SJCRH30 (cell line): ENCODE data around the gene TGM2. TPM values are rescaled to one million over a fixed set of nuclear protein-coding genes. Genes with fewer than 3 reads are reported as not detected.
"Not testable (repeated sequence)": the region's sequence is repeated elsewhere in the genome, so short reads cannot be mapped to it uniquely, and the experiment has no call there.

Experiments
- DNase-seq, 2 experiments: peaks; one replicate each; pipeline ENCODE4 v3.0.0-alpha.2; 2015 to 2020
- H3K27ac ChIP-seq: fragments of 250-450 bp; sonication (Bioruptor Pico); 2 replicates; pipeline ENCODE4 v1.5.1; 2020; ENCODE audit warnings: mild to moderate bottlenecking, moderate library complexity
- H3K27me3 ChIP-seq: fragments of 250-450 bp; sonication (Bioruptor Pico); 2 replicates; pipeline ENCODE4 v1.5.1; 2020; ENCODE audit warnings: mild to moderate bottlenecking, moderate library complexity
- H3K36me3 ChIP-seq: fragments of 250-450 bp; sonication (Bioruptor Pico); 2 replicates; pipeline ENCODE4 v1.5.1; 2020; ENCODE audit warnings: mild to moderate bottlenecking, moderate library complexity
- H3K4me1 ChIP-seq: fragments of 250-450 bp; sonication (Bioruptor Pico); 2 replicates; pipeline ENCODE4 v1.5.1; 2020; ENCODE audit warnings: mild to moderate bottlenecking, moderate library complexity
- H3K4me3 ChIP-seq: fragments of 250-450 bp; sonication (Bioruptor Pico); 2 replicates; pipeline ENCODE4 v1.5.1; 2020; ENCODE audit warnings: mild to moderate bottlenecking, moderate library complexity
- H3K9me3 ChIP-seq: fragments of 250-450 bp; sonication (Bioruptor Pico); replicated peaks from 2 replicates; pipeline ENCODE4 v1.5.1; 2020; ENCODE audit warnings: mild to moderate bottlenecking, moderate library complexity
- total RNA-seq: library from RNA; depleted of rRNA; stranded (reverse); fragments of >200 nt; shearing (Covaris generic); gene quantifications from 2 replicates; pipeline ENCODE4 v1.2.3, GENCODE V29; 2014

The TGM2 gene
- total RNA-seq, 1 experiment from 2014 or later: 0.10 TPM

DNA sequence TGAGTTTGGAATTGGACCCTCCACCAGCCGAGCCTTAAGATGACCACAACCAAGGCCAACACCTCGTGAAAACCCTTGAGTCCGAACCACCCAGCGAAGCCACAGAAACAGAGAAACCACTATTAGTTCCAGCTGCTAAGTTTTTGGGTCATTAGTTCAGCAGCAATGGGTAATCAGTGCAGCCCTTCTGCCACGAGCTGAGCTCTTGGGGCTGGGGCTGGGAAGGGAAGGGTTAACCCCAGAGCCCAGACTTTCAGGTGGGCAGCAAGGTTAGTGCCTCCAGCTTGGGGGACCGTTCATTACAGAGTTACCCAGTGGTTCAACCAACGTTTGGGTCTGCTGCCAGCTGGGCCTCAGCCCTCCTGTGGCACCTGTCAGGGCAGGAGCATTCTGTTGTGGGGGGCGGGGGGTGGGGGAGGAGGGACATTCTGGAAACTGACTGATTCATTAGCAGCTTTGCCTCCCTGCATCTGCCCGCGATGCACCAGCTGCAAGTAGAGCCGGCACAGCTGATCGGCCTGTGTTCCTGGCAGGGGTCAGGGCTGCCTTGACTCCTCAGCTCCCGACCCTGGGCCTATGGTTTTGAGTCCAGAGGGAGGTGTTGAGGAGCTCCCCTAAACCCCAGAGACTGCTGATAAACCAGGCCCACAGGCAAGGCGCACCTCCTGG, 52.7 kb downstream of the TGM2 start:
- H3K36me3 ChIP-seq: no peaks in the 10 kb centered on the region
- peak overlapping the region; percentile 42 for H3K27ac ChIP-seq
- DNase-seq: peak; percentile 75 to 81
- H3K27me3 ChIP-seq: no peaks in the 10 kb centered on the region
- peaks cover 69% of the 10 kb centered on the region for H3K4me1 ChIP-seq
- peaks cover 5% of the 10 kb centered on the region; the same call in 1 of the 2 replicates for H3K9me3 ChIP-seq
- H3K4me3 ChIP-seq: no peak overlapping the region

- Histone ChIP-seq H3K4me3 (no peak overlapping the region), H3K36me3 (no peaks in the 10 kb centered on the region), H3K27ac (peak overlapping the region; percentile 42), H3K27me3 (no peaks in the 10 kb centered on the region), H3K9me3 (no peaks in the 10 kb centered on the region; the same call in 1 of the 2 replicates), H3K4me1 (peaks cover 67% of the 10 kb centered on the region)
- DNase-seq: peak; percentile 58 to 73
These were observed 53.5 kb downstream of the TGM2 start for GRCh38 chr20:38111366-38112232.

- DNase-seq: no peak
- Histone ChIP-seq H3K4me3 (no peak overlapping the region), H3K36me3 (no peaks in the 10 kb centered on the region), H3K9me3 (no peaks in the 10 kb centered on the region; the same call in 1 of the 2 replicates), H3K4me1 (peaks cover 69% of the 10 kb centered on the region), H3K27ac (peak overlapping the region; percentile 91), H3K27me3 (no peaks in the 10 kb centered on the region)
These were observed 54.4 kb downstream of the TGM2 start for GRCh38 chr20:38110525-38111178.

DNA sequence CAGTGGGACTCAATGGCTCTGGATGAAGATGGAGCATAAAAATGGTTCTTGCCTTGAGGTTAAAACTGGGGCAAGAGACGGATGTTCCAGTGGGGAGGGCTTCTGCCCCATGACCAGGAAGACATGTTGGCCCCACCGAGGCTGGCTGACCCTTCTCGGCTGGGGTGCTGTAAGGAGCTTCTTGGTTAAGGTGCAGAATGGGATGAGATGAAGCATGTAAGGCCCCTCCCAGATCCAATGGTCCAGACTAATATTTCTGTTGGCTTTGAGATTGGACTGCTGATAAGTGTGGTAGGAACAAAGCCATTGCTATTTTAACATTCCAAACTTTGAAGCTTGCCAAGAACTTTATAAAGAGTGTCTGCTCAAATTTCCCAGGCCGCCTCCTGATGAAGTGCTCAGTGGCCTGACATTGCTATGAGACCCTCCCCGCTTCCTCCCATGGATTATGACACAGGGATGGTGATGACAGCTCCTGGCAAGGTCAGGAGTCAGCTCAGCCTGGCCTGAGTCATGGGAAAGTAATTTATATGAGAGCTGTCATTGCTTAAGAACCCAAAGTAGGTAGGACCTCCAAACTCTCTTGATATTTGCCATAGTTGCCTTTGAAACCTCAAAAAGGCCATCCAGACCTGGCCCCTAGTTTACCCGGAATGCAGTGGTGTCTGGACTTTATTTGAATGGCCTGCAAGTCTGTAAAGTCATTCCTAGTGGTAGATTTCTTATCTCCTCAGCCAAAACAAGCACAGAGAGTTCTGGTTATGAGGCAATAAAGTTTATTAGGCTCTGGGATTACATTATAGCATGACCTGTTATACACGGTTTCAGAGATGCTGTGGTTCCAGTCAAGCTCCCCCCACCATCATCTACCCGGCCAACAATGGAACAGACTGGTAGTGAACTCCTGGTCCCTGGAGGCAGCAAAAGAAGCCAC, 55.2 kb downstream of the TGM2 start:
- no peaks in the 10 kb centered on the region for H3K27me3 ChIP-seq
- H3K36me3 ChIP-seq: no peaks in the 10 kb centered on the region
- peak overlapping the region; percentile 91 for H3K27ac ChIP-seq
- H3K4me3 ChIP-seq: no peak overlapping the region
- H3K9me3 ChIP-seq: no peaks in the 10 kb centered on the region; the same call in 1 of the 2 replicates
- H3K4me1 ChIP-seq: peaks cover 69% of the 10 kb centered on the region
- DNase-seq: peak; percentile 85 to 88

- no peaks in the 10 kb centered on the region for H3K36me3 ChIP-seq
- no peak overlapping the region for H3K4me3 ChIP-seq
- peak; percentile 90 to 97 for DNase-seq
- no peaks in the 10 kb centered on the region; the same call in 1 of the 2 replicates for H3K9me3 ChIP-seq
- H3K4me1 ChIP-seq: peaks cover 69% of the 10 kb centered on the region
- no peaks in the 10 kb centered on the region for H3K27me3 ChIP-seq
- H3K27ac ChIP-seq: peak overlapping the region; percentile 91
These were observed 56.0 kb downstream of the TGM2 start for GRCh38 chr20:38108986-38109541.

DNA sequence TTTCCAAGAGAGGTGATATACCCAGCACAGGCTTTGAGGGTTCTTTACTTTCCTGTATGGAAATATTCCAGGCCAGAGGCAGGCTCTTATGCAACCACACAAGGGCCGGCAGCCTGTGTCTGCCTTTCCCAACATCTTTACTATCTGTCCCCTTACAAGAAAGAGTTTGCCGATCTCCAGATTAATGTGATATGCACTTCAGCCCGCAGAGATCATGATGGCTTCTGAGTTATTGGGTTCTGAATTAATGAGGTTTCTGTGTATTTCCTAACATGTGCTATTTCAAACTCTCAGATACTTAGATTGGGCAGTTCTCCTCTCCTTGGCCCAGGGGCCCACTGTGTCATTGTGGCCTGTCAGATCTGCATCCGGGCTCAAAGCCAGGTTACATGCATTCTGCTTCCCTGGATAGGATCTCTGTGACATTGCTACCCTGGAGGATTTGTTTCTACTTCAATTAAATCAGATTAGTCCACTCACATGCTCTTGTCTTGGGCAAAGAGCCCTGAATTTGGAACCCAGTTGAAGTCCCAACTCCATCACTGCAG, 56.6 kb downstream of the TGM2 start:
- Histone ChIP-seq H3K27me3 (no peaks in the 10 kb centered on the region), H3K36me3 (no peaks in the 10 kb centered on the region), H3K4me3 (no peak overlapping the region), H3K4me1 (peaks cover 63% of the 10 kb centered on the region), H3K9me3 (peaks cover 2% of the 10 kb centered on the region; the same call in 1 of the 2 replicates), H3K27ac (peak overlapping the region; percentile 91)
- DNase-seq: no peak

DNA sequence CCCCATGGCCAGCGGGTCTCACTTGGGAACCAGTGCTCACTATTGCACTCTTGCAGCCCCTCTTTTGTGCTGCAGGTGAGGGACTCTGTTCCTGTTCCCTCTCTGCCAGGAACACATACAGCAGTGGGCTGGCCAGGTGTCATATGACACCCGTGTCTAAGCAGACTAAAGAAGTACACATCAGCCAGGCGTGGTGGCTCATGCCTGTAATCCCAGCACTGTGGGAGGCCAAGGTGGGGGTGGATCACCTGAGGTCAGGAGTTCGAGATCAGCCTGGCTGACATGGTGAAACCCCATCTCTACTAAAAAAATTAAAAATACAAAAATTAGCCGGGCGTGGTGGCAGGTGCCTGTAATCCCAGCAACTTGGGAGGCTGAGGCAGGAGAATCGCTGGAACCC, 57.2 kb downstream of the TGM2 start:
- Histone ChIP-seq H3K27ac (peak overlapping the region; percentile 91; the same call in 1 of the 2 replicates), H3K4me1 (peaks cover 58% of the 10 kb centered on the region)
- H3K9me3 ChIP-seq, H3K36me3 ChIP-seq, H3K27me3 ChIP-seq, H3K4me3 ChIP-seq: not testable (repeated sequence)
- DNase-seq: peak in 1 of 2 experiments; percentile 57

- not testable (repeated sequence) for H3K27me3 ChIP-seq, H3K27ac ChIP-seq, H3K9me3 ChIP-seq, H3K4me3 ChIP-seq, H3K36me3 ChIP-seq, DNase-seq
- H3K4me1 ChIP-seq: peaks cover 54% of the 10 kb centered on the region
These were observed 57.7 kb downstream of the TGM2 start for GRCh38 chr20:38107386-38107785.

DNA sequence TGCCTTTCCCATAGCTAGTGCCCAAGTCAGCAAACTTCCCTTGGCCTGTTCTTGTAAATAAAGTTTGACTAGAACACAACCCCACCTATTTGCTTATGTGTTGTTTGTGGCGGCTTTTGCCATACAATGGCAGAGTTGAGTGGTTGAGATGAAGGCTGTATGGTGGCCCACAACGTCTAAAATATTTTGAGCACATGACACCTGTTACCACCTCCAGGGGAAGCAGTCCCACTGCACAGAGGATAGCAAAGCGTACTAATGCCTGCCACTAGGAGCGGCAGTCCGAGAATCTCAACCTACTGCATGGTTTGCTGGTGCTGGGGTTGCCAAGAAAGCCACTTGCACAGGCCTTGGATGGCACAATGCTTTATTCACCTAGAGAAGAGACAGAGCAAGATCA, 58.6 kb downstream of the TGM2 start:
- Histone ChIP-seq H3K4me3 (no peak overlapping the region), H3K9me3 (peaks cover 4% of the 10 kb centered on the region; the same call in 1 of the 2 replicates), H3K27me3 (no peaks in the 10 kb centered on the region), H3K4me1 (peaks cover 45% of the 10 kb centered on the region), H3K36me3 (no peaks in the 10 kb centered on the region), H3K27ac (no peak overlapping the region)
- peak in 1 of 2 experiments; percentile 45 for DNase-seq

DNA sequence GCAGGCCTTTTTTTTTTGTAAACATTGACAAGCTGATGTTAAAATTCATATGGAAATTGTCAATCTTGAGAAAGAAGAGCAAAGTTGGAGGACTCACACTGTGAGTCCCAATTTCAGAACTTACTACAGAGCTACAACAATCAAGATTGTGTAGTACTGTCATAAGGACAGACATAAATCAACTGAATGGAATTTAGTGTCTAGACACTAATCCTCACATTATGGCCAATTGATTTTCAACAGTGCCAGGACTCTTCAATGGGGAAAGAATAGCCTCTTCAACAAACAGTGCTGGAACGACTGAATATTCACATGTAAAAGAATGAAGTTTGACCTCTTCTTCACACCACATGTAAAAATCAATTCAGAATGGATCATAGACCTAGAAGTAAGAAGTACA, 60.8 kb downstream of the TGM2 start:
- DNase-seq: no peak
- Histone ChIP-seq H3K4me3 (no peak overlapping the region), H3K9me3 (peaks cover 10% of the 10 kb centered on the region; the same call in 1 of the 2 replicates), H3K36me3 (no peaks in the 10 kb centered on the region), H3K27me3 (no peaks in the 10 kb centered on the region), H3K4me1 (peaks cover 23% of the 10 kb centered on the region), H3K27ac (no peak overlapping the region)

GRCh38 chr20:38102206-38102605, 62.9 kb downstream of the TGM2 start:
- H3K4me1 ChIP-seq, H3K36me3 ChIP-seq, H3K27ac ChIP-seq, H3K4me3 ChIP-seq, DNase-seq, H3K27me3 ChIP-seq, H3K9me3 ChIP-seq: not testable (repeated sequence)

GRCh38 chr20:38098952-38099351, 66.1 kb downstream of the TGM2 start:
- H3K27me3 ChIP-seq: no peaks in the 10 kb centered on the region
- no peak overlapping the region for H3K4me3 ChIP-seq
- no peak overlapping the region for H3K27ac ChIP-seq

GRCh38 chr20:38095017-38095686, 69.9 kb downstream of the TGM2 start:
- Histone ChIP-seq H3K27me3 (no peaks in the 10 kb centered on the region), H3K36me3 (peaks cover 25% of the 10 kb centered on the region), H3K4me3 (no peak overlapping the region), H3K4me1 (peaks cover 6% of the 10 kb centered on the region; the same call in 1 of the 2 replicates), H3K9me3 (0 out of 2 replicates have a peak, but pooled peaks cover 6% of the 10 kb centered on the region), H3K27ac (no peak overlapping the region)
- DNase-seq: no peak

More at GRCh38 chr20:38098952-38099351, 66.1 kb downstream of the TGM2 start:
- no peak for DNase-seq
- Histone ChIP-seq H3K4me1 (peaks cover 6% of the 10 kb centered on the region; the same call in 1 of the 2 replicates), H3K9me3 (0 out of 2 replicates have a peak, but pooled peaks cover 10% of the 10 kb centered on the region), H3K36me3 (no peaks in the 10 kb centered on the region)
